Measurements from ENCODE around the gene PRKCZ. TPM values are rescaled to one million over a fixed set of nuclear protein-coding genes. Genes with fewer than 3 reads are reported as not detected.

The PRKCZ gene
- total and polyA plus RNA-seq, 7 donors = 0.07 to 2.3 (median 0.42) TPM; not detected in 1

- Histone ChIP-seq H3K9me3 (no peaks in the 10 kb centered on the region), H3K4me1 (no peaks in the 10 kb centered on the region), H3K27ac (no peak overlapping the region), H3K27me3 (ENCODE audit: insufficient read depth in 3 of 3, low read length in 2 of 3) (peaks cover 0 to 44% (median 5%) of the 10 kb centered on the region in 3 donors), H3K36me3 (ENCODE audit: insufficient read depth in 1 of 2, low read depth in 1 of 2) (no peaks in the 10 kb centered on the region), H3K4me3 (no peak overlapping the region)
- DNase-seq (no peak), ATAC-seq (no peak)
- WGBS, 3 donors = 82 to 88% (median 84%) methylated on average over 26 of the region's 26 CpGs
- intact Hi-C loops (cut with DNase I) = no loop called here
- TF ChIP-seq CTCF (IDR thresholded peaks at IDR 0.05) = no peak
Measured at GRCh38 chr1:2086446-2087078, 36.4 kb downstream of the PRKCZ start.

DNA sequence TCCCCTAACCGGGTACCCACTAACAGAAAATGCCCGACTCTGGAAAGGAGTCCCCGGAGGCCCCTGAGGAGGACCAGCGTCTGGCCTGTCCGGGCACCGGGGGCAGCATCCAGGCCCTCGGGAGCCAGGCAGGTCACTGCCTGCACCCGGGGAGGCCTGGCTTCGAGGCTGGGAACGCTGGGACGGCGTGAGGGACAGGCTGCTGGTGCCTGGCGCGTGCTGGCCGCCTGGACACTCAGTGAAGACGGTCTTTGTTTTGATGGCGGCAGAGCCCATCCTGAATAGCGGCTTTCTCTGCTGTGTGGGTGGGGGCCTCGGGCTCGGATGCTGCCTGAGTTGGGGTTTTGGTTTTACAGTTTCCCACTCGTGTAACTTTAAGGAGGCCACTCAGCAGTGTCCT is 37.6 kb downstream of the PRKCZ start:
- no peaks in the 10 kb centered on the region for H3K36me3 ChIP-seq (ENCODE audit: insufficient read depth in 1 of 2, low read depth in 1 of 2)
- ATAC-seq (no peak), DNase-seq (no peak)
- H3K27ac ChIP-seq = no peak overlapping the region
- no peaks in the 10 kb centered on the region for H3K4me1 ChIP-seq
- H3K4me3 ChIP-seq = no peak overlapping the region
- no peak for TF ChIP-seq CTCF (IDR thresholded peaks at IDR 0.05)
- H3K27me3 ChIP-seq (ENCODE audit: insufficient read depth in 3 of 3, low read length in 2 of 3) = peaks cover 0 to 47% (median 7%) of the 10 kb centered on the region in 3 donors
- intact Hi-C loops (cut with DNase I) = no loop called here
- WGBS, 3 donors = 47 to 66% (median 60%) methylated on average over 21 of the region's 21 CpGs
- H3K9me3 ChIP-seq = no peaks in the 10 kb centered on the region

DNA sequence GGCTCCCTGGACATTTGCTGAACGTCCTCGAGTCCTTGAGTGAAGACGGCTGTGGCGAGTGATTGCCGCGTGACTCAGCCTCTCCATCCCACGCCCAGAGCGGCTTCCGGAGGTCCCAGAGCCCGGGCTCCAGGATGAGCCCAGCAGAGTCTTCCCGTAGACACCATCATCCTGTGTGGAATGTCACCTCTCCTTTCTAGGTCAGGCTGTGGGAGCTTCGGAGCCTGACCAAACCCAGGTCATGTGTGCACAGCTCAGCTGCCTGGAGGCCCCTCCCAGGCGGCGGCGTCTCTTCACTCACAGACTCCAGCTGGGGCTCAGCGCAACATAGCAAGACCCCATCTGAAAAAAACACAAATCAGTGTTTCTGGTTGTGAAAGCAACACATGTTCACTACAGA is 38.2 kb downstream of the PRKCZ start:
- Histone ChIP-seq H3K36me3 (ENCODE audit: insufficient read depth in 1 of 2, low read depth in 1 of 2) (no peaks in the 10 kb centered on the region), H3K27me3 (ENCODE audit: insufficient read depth in 3 of 3, low read length in 2 of 3) (peaks cover 0 to 51% (median 9%) of the 10 kb centered on the region in 3 donors), H3K4me1 (no peaks in the 10 kb centered on the region), H3K9me3 (no peaks in the 10 kb centered on the region), H3K27ac (no peak overlapping the region), H3K4me3 (no peak overlapping the region)
- WGBS, 3 donors = 39 to 45% (median 42%) methylated on average over 16 of the region's 16 CpGs
- DNase-seq (no peak), ATAC-seq (no peak)
- intact Hi-C loops (cut with DNase I) = no loop called here
- TF ChIP-seq CTCF (IDR thresholded peaks at IDR 0.05) = no peak

GRCh38 chr1:2089051-2089450 is 38.8 kb downstream of the PRKCZ start:
- no peak for TF ChIP-seq CTCF (IDR thresholded peaks at IDR 0.05)
- H3K27ac ChIP-seq = no peak overlapping the region
- H3K4me1 ChIP-seq = no peaks in the 10 kb centered on the region
- WGBS, 3 donors = 82 to 85% (median 84%) methylated on average over 17 of the region's 17 CpGs
- H3K9me3 ChIP-seq = no peaks in the 10 kb centered on the region
- ATAC-seq (no peak), DNase-seq (no peak)
- peaks cover 0 to 56% (median 9%) of the 10 kb centered on the region in 3 donors for H3K27me3 ChIP-seq (ENCODE audit: insufficient read depth in 3 of 3, low read length in 2 of 3)
- intact Hi-C loops (cut with DNase I) = no loop called here
- no peaks in the 10 kb centered on the region for H3K36me3 ChIP-seq (ENCODE audit: insufficient read depth in 1 of 2, low read depth in 1 of 2)
- no peak overlapping the region for H3K4me3 ChIP-seq

Measured in psoas muscle (tissue), 8 donors.